Measurements from ENCODE around the gene APOL4.
"Not testable (repeated sequence)": the region's sequence is repeated elsewhere in the genome, so short reads cannot be mapped to it uniquely, and the experiment has no call there.

The APOL4 gene

GRCh38 chr22:36187862-36188261 is 13.7 kb downstream of the APOL4 start:
- H4K91ac ChIP-seq (ENCODE audit: low read depth, low read length, poor library complexity); H2BK120ac ChIP-seq (ENCODE audit: low read depth, low read length); H3K23ac ChIP-seq (ENCODE audit: low read depth, low read length, poor library complexity); H2BK12ac ChIP-seq (ENCODE audit: low read length); H3K4me2 ChIP-seq (ENCODE audit: insufficient read depth, low read length, poor library complexity, severe bottlenecking); H3K27ac ChIP-seq (replicated peaks; ENCODE audit: low read length); H3K36me3 ChIP-seq (replicated peaks in 1 of 2; ENCODE audit: control insufficient read depth in 2 of 2, insufficient read depth in 2 of 2, low read length in 2 of 2); DNase-seq (ENCODE audit: low spot score); H4K8ac ChIP-seq (ENCODE audit: low read depth, low read length); H3K4me3 ChIP-seq (ENCODE audit: low read length in 2 of 2); H3K4me1 ChIP-seq (ENCODE audit: control insufficient read depth in 2 of 2, insufficient read depth in 1 of 2, low read depth in 1 of 2, low read length in 2 of 2); H3K27me3 ChIP-seq (ENCODE audit: control insufficient read depth in 3 of 3, insufficient read depth in 3 of 3, low read depth in 1 of 3, low read length in 3 of 3); H3K4ac ChIP-seq (ENCODE audit: low read length); H3K9me3 ChIP-seq (replicated peaks in 1 of 2; ENCODE audit: control insufficient read depth in 2 of 2, insufficient read depth in 1 of 2, low read depth in 1 of 2, low read length in 2 of 2); H2BK15ac ChIP-seq (ENCODE audit: low read length); H3K18ac ChIP-seq (ENCODE audit: low read length); H3K14ac ChIP-seq (ENCODE audit: low read length); H2AK5ac ChIP-seq (ENCODE audit: low read depth, low read length); H3K79me1 ChIP-seq (ENCODE audit: low read depth, low read length); H2AFZ ChIP-seq (ENCODE audit: low read length); H3K9ac ChIP-seq (ENCODE audit: low read depth, low read length, poor library complexity); H2BK5ac ChIP-seq (ENCODE audit: low read length): not testable (repeated sequence)
- no CpG with 5 or more reads among the region's 6 CpGs for WGBS, 2 donors (ENCODE audit: extremely low coverage in 2 of 2, insufficient read length in 2 of 2, insufficient replicate concordance in 1 of 2)

GRCh38 chr22:36185828-36186624 is 15.6 kb downstream of the APOL4 start:
- no peak overlapping the region for H3K23ac ChIP-seq (ENCODE audit: low read depth, low read length, poor library complexity)
- no peak overlapping the region for H3K4ac ChIP-seq (ENCODE audit: low read length)
- peaks cover 0 to 1% of the 10 kb centered on the region in 2 donors for H3K4me1 ChIP-seq (ENCODE audit: control insufficient read depth in 2 of 2, insufficient read depth in 1 of 2, low read depth in 1 of 2, low read length in 2 of 2)
- no peak overlapping the region for H4K8ac ChIP-seq (ENCODE audit: low read depth, low read length)
- H2BK120ac ChIP-seq (ENCODE audit: low read depth, low read length): no peak overlapping the region
- no peaks in the 10 kb centered on the region for H3K79me1 ChIP-seq (ENCODE audit: low read depth, low read length)
- DNase-seq (ENCODE audit: low spot score): no peak
- H3K27ac ChIP-seq (replicated peaks; ENCODE audit: low read length): no peak overlapping the region
- no peak overlapping the region for H2AK5ac ChIP-seq (ENCODE audit: low read depth, low read length)
- no CpG with 5 or more reads among the region's 14 CpGs for WGBS, 2 donors (ENCODE audit: extremely low coverage in 2 of 2, insufficient read length in 2 of 2, insufficient replicate concordance in 1 of 2)
- H2BK5ac ChIP-seq (ENCODE audit: low read length): no peak overlapping the region
- no peaks in the 10 kb centered on the region for H3K9me3 ChIP-seq (replicated peaks in 1 of 2; ENCODE audit: control insufficient read depth in 2 of 2, insufficient read depth in 1 of 2, low read depth in 1 of 2, low read length in 2 of 2)
- H4K91ac ChIP-seq (ENCODE audit: low read depth, low read length, poor library complexity): no peak overlapping the region
- no peak overlapping the region for H3K18ac ChIP-seq (ENCODE audit: low read length)
- no peak overlapping the region for H2AFZ ChIP-seq (ENCODE audit: low read length)
- H3K4me2 ChIP-seq (ENCODE audit: insufficient read depth, low read length, poor library complexity, severe bottlenecking): no peak overlapping the region
- H3K4me3 ChIP-seq (ENCODE audit: low read length in 2 of 2): no peak overlapping the region
- no peak overlapping the region for H3K14ac ChIP-seq (ENCODE audit: low read length)
- peaks cover 0 to 8% (median 0%) of the 10 kb centered on the region in 3 experiments for H3K27me3 ChIP-seq (ENCODE audit: control insufficient read depth in 3 of 3, insufficient read depth in 3 of 3, low read depth in 1 of 3, low read length in 3 of 3)
- no peak overlapping the region for H3K9ac ChIP-seq (ENCODE audit: low read depth, low read length, poor library complexity)
- no peak overlapping the region for H2BK12ac ChIP-seq (ENCODE audit: low read length)
- no peak overlapping the region for H2BK15ac ChIP-seq (ENCODE audit: low read length)
- no peaks in the 10 kb centered on the region for H3K36me3 ChIP-seq (replicated peaks in 1 of 2; ENCODE audit: control insufficient read depth in 2 of 2, insufficient read depth in 2 of 2, low read length in 2 of 2)

- no peak overlapping the region for H2BK5ac ChIP-seq (ENCODE audit: low read length)
- peaks cover 0 to 1% of the 10 kb centered on the region in 2 donors for H3K4me1 ChIP-seq (ENCODE audit: control insufficient read depth in 2 of 2, insufficient read depth in 1 of 2, low read depth in 1 of 2, low read length in 2 of 2)
- no peak overlapping the region for H3K4me3 ChIP-seq (ENCODE audit: low read length in 2 of 2)
- no peak overlapping the region for H4K91ac ChIP-seq (ENCODE audit: low read depth, low read length, poor library complexity)
- H2BK12ac ChIP-seq (ENCODE audit: low read length): no peak overlapping the region
- H3K79me1 ChIP-seq (ENCODE audit: low read depth, low read length): no peaks in the 10 kb centered on the region
- H3K9me3 ChIP-seq (replicated peaks in 1 of 2; ENCODE audit: control insufficient read depth in 2 of 2, insufficient read depth in 1 of 2, low read depth in 1 of 2, low read length in 2 of 2): no peaks in the 10 kb centered on the region
- no peak overlapping the region for H3K14ac ChIP-seq (ENCODE audit: low read length)
- peaks cover 0 to 8% (median 0%) of the 10 kb centered on the region in 3 experiments for H3K27me3 ChIP-seq (ENCODE audit: control insufficient read depth in 3 of 3, insufficient read depth in 3 of 3, low read depth in 1 of 3, low read length in 3 of 3)
- no peak overlapping the region for H2AFZ ChIP-seq (ENCODE audit: low read length)
- H2BK15ac ChIP-seq (ENCODE audit: low read length): no peak overlapping the region
- H3K23ac ChIP-seq (ENCODE audit: low read depth, low read length, poor library complexity): no peak overlapping the region
- no peaks in the 10 kb centered on the region for H3K36me3 ChIP-seq (replicated peaks in 1 of 2; ENCODE audit: control insufficient read depth in 2 of 2, insufficient read depth in 2 of 2, low read length in 2 of 2)
- no peak overlapping the region for H3K27ac ChIP-seq (replicated peaks; ENCODE audit: low read length)
- H4K8ac ChIP-seq (ENCODE audit: low read depth, low read length): no peak overlapping the region
- H3K9ac ChIP-seq (ENCODE audit: low read depth, low read length, poor library complexity): peak overlapping the region; percentile 45
- no peak overlapping the region for H3K4ac ChIP-seq (ENCODE audit: low read length)
- WGBS, 2 donors (ENCODE audit: extremely low coverage in 2 of 2, insufficient read length in 2 of 2, insufficient replicate concordance in 1 of 2): no CpG with 5 or more reads among the region's 10 CpGs
- H2AK5ac ChIP-seq (ENCODE audit: low read depth, low read length): no peak overlapping the region
- H3K4me2 ChIP-seq (ENCODE audit: insufficient read depth, low read length, poor library complexity, severe bottlenecking): no peak overlapping the region
- H2BK120ac ChIP-seq (ENCODE audit: low read depth, low read length): no peak overlapping the region
- no peak overlapping the region for H3K18ac ChIP-seq (ENCODE audit: low read length)
- no peak for DNase-seq (ENCODE audit: low spot score)
Observed at GRCh38 chr22:36184433-36185025, 17.1 kb downstream of the APOL4 start.

- H4K8ac ChIP-seq (ENCODE audit: low read depth, low read length): no peak overlapping the region
Observed at GRCh38 chr22:36183446-36183845, 18.2 kb downstream of the APOL4 start.

More at GRCh38 chr22:36183446-36183845, 18.2 kb downstream of the APOL4 start:
- no peak overlapping the region for H4K91ac ChIP-seq (ENCODE audit: low read depth, low read length, poor library complexity)
- H2BK15ac ChIP-seq (ENCODE audit: low read length): no peak overlapping the region
- H3K36me3 ChIP-seq (replicated peaks in 1 of 2; ENCODE audit: control insufficient read depth in 2 of 2, insufficient read depth in 2 of 2, low read length in 2 of 2): no peaks in the 10 kb centered on the region
- peaks cover 0 to 8% (median 0%) of the 10 kb centered on the region in 3 experiments for H3K27me3 ChIP-seq (ENCODE audit: control insufficient read depth in 3 of 3, insufficient read depth in 3 of 3, low read depth in 1 of 3, low read length in 3 of 3)
- H3K23ac ChIP-seq (ENCODE audit: low read depth, low read length, poor library complexity): no peak overlapping the region
- peak overlapping the region; percentile 6 for H2AK5ac ChIP-seq (ENCODE audit: low read depth, low read length)
- no peak overlapping the region for H3K4me2 ChIP-seq (ENCODE audit: insufficient read depth, low read length, poor library complexity, severe bottlenecking)
- no peak for DNase-seq (ENCODE audit: low spot score)
- no peaks in the 10 kb centered on the region for H3K9me3 ChIP-seq (replicated peaks in 1 of 2; ENCODE audit: control insufficient read depth in 2 of 2, insufficient read depth in 1 of 2, low read depth in 1 of 2, low read length in 2 of 2)
- H2BK5ac ChIP-seq (ENCODE audit: low read length): no peak overlapping the region
- WGBS, 2 donors (ENCODE audit: extremely low coverage in 2 of 2, insufficient read length in 2 of 2, insufficient replicate concordance in 1 of 2): no CpG with 5 or more reads among the region's 7 CpGs
- H3K4ac ChIP-seq (ENCODE audit: low read length): no peak overlapping the region
- no peak overlapping the region for H3K9ac ChIP-seq (ENCODE audit: low read depth, low read length, poor library complexity)
- no peak overlapping the region for H2BK12ac ChIP-seq (ENCODE audit: low read length)
- H3K27ac ChIP-seq (replicated peaks; ENCODE audit: low read length): no peak overlapping the region
- H2BK120ac ChIP-seq (ENCODE audit: low read depth, low read length): no peak overlapping the region
- H3K79me1 ChIP-seq (ENCODE audit: low read depth, low read length): no peaks in the 10 kb centered on the region
- H2AFZ ChIP-seq (ENCODE audit: low read length): no peak overlapping the region
- H3K14ac ChIP-seq (ENCODE audit: low read length): no peak overlapping the region
- no peak overlapping the region for H3K18ac ChIP-seq (ENCODE audit: low read length)
- H3K4me1 ChIP-seq (ENCODE audit: control insufficient read depth in 2 of 2, insufficient read depth in 1 of 2, low read depth in 1 of 2, low read length in 2 of 2): peaks cover 0 to 1% of the 10 kb centered on the region in 2 donors
- no peak overlapping the region for H3K4me3 ChIP-seq (ENCODE audit: low read length in 2 of 2)
